ENCODE measurements around the gene RPL36.

DNA sequence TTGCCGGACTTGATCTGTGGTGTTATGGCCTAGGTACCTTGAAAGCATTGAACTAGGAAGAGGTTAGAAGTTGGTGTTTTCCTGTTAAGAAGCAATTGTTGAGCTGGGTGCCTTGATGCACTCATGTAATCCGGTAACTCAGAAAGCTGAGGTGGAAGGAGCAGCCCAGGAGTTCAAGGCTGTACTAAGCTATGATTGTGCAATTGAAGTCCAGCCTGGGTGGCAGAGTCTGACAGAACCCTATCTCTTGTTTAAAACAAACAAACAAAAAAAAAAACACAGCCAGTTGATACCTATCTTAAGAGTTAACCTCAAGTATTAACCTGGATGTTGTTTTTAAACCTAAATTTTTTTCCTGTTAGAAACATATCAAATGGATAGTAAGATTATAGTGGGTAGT lies 47.9 kb upstream of the RPL36 start:
- TF ChIP-seq, protein P1, sequence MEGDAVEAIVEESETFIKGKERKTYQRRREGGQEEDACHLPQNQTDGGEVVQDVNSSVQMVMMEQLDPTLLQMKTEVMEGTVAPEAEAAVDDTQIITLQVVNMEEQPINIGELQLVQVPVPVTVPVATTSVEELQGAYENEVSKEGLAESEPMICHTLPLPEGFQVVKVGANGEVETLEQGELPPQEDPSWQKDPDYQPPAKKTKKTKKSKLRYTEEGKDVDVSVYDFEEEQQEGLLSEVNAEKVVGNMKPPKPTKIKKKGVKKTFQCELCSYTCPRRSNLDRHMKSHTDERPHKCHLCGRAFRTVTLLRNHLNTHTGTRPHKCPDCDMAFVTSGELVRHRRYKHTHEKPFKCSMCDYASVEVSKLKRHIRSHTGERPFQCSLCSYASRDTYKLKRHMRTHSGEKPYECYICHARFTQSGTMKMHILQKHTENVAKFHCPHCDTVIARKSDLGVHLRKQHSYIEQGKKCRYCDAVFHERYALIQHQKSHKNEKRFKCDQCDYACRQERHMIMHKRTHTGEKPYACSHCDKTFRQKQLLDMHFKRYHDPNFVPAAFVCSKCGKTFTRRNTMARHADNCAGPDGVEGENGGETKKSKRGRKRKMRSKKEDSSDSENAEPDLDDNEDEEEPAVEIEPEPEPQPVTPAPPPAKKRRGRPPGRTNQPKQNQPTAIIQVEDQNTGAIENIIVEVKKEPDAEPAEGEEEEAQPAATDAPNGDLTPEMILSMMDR (IDR thresholded peaks at IDR 0.05) = no peak
- TF ChIP-seq POLR2A (IDR thresholded peaks at IDR 0.05) (no peak), POLR2AphosphoS5 (IDR thresholded peaks at IDR 0.05) (no peak)
